Mesenchymal stem cell (in vitro differentiated cells and primary cell): ENCODE data around the gene SLC66A2.

Experiments
- DNase-seq: peaks from one replicate; pipeline ENCODE4 v3.0.0-alpha.2; 2013
- H2AFZ ChIP-seq: one replicate; pipeline ENCODE4 v1.6.1; 2013; ENCODE audit warnings: low read depth, mild to moderate bottlenecking, control low read depth, inconsistent platforms, low read length, moderate library complexity
- H2AK5ac ChIP-seq: 2 replicates; pipeline ENCODE4 v1.6.1; 2013; ENCODE audit warnings: low read length, moderate library complexity, mild to moderate bottlenecking, inconsistent platforms; ENCODE audit not compliant: severe bottlenecking
- H2BK120ac ChIP-seq: one replicate; pipeline ENCODE4 v1.6.1; 2013; ENCODE audit warnings: low read depth, mild to moderate bottlenecking, inconsistent platforms, low read length, moderate library complexity
- H2BK12ac ChIP-seq, 2 experiments: one replicate each; pipeline ENCODE4 v1.6.1; 2013; ENCODE audit warnings: inconsistent platforms in 2 of 2, low read length in 2 of 2, mild to moderate bottlenecking in 2 of 2, moderate library complexity in 2 of 2, control low read depth in 1 of 2
- H2BK15ac ChIP-seq: one replicate; pipeline ENCODE4 v1.6.1; 2013; ENCODE audit warnings: mild to moderate bottlenecking, low read depth, inconsistent platforms; ENCODE audit not compliant: poor library complexity, severe bottlenecking
- H2BK5ac ChIP-seq: 2 replicates; pipeline ENCODE4 v1.6.1; 2013; ENCODE audit warnings: low read depth, mild to moderate bottlenecking, low read length, control low read depth, inconsistent platforms; ENCODE audit not compliant: poor library complexity, severe bottlenecking
- H3K14ac ChIP-seq, 2 experiments: one replicate each; pipeline ENCODE4 v1.6.1; 2013; ENCODE audit warnings: inconsistent platforms in 2 of 2, low read length in 2 of 2, control low read depth in 1 of 2, mild to moderate bottlenecking in 1 of 2, moderate library complexity in 1 of 2
- H3K18ac ChIP-seq, 2 experiments: one replicate each; pipeline ENCODE4 v1.6.1; 2013; ENCODE audit warnings: inconsistent platforms in 2 of 2, low read length in 2 of 2, control low read depth in 1 of 2, low read depth in 1 of 2, mild to moderate bottlenecking in 1 of 2
- H3K23ac ChIP-seq, 2 experiments: one replicate each; pipeline ENCODE4 v1.6.1; 2013; ENCODE audit warnings: inconsistent platforms in 2 of 2, low read length in 2 of 2, mild to moderate bottlenecking in 2 of 2, moderate library complexity in 2 of 2, control low read depth in 1 of 2
- H3K27ac ChIP-seq: 2 replicates; pipeline ENCODE4 v1.5.1; 2013; ENCODE audit warnings: mild to moderate bottlenecking, moderate library complexity, low read length, control low read depth, inconsistent platforms; ENCODE audit not compliant: poor library complexity, severe bottlenecking
- H3K27me3 ChIP-seq, 2 experiments: 2 replicates each; pipeline versions ENCODE4 v1.6.1 to v1.7.0; 2013; ENCODE audit warnings: low read length in 2 of 2, mild to moderate bottlenecking in 2 of 2, moderate library complexity in 2 of 2, control low read depth in 1 of 2, inconsistent platforms in 1 of 2; ENCODE audit not compliant: control insufficient read depth in 1 of 2, insufficient read depth in 1 of 2
- H3K36me3 ChIP-seq, 2 experiments: 2 replicates each; pipeline versions ENCODE4 v1.6.1 to v1.7.0; 2013; ENCODE audit warnings: low read length in 2 of 2, control low read depth in 1 of 2, inconsistent platforms in 1 of 2, low read depth in 1 of 2, mild to moderate bottlenecking in 1 of 2; ENCODE audit not compliant: insufficient read depth in 2 of 2, control insufficient read depth in 1 of 2
- H3K4ac ChIP-seq, 2 experiments: one replicate each; pipeline ENCODE4 v1.6.1; 2013; ENCODE audit warnings: inconsistent platforms in 2 of 2, low read length in 2 of 2, mild to moderate bottlenecking in 2 of 2, moderate library complexity in 2 of 2, control low read depth in 1 of 2, low read depth in 1 of 2
- H3K4me1 ChIP-seq: 2 replicates; pipeline ENCODE4 v1.6.1; 2013; ENCODE audit warnings: low read depth, low read length, control low read depth; ENCODE audit not compliant: control insufficient read depth, insufficient read depth
- H3K4me2 ChIP-seq: 2 replicates; pipeline ENCODE4 v1.6.1; 2013; ENCODE audit warnings: low read length, mild to moderate bottlenecking, inconsistent platforms; ENCODE audit not compliant: poor library complexity, severe bottlenecking
- H3K4me3 ChIP-seq, 2 experiments: 2 replicates each; pipeline versions ENCODE4 v1.5.1 to v1.7.0; 2013; ENCODE audit warnings: low read length in 2 of 2, mild to moderate bottlenecking in 2 of 2, control low read depth in 1 of 2, low read depth in 1 of 2; ENCODE audit not compliant: insufficient read depth in 1 of 2
- H3K79me1 ChIP-seq: replicated peaks from 2 replicates; pipeline ENCODE4 v1.6.1; 2013; ENCODE audit warnings: mild to moderate bottlenecking, control low read depth, low read length, inconsistent platforms; ENCODE audit not compliant: poor library complexity, severe bottlenecking
- H3K9ac ChIP-seq: 2 replicates; pipeline ENCODE4 v1.7.0; 2013; ENCODE audit warnings: mild to moderate bottlenecking, low read length, moderate library complexity
- H3K9me3 ChIP-seq: 2 replicates; pipeline ENCODE4 v1.7.0; 2013; ENCODE audit warnings: mild to moderate bottlenecking, low read length; ENCODE audit not compliant: control insufficient read depth
- H4K8ac ChIP-seq: one replicate; pipeline ENCODE4 v1.6.1; 2013; ENCODE audit warnings: inconsistent platforms, mild to moderate bottlenecking, low read length, moderate library complexity
- H4K91ac ChIP-seq: one replicate; pipeline ENCODE4 v1.6.1; 2013; ENCODE audit warnings: mild to moderate bottlenecking, low read length, inconsistent platforms
- WGBS: methylation state at CpG from one replicate; pipeline ENCODE4 v1.1.7; 2013; ENCODE audit warnings: mixed read lengths; 5-methylcytosine and 5-hydroxymethylcytosine counted together

The SLC66A2 gene

DNA sequence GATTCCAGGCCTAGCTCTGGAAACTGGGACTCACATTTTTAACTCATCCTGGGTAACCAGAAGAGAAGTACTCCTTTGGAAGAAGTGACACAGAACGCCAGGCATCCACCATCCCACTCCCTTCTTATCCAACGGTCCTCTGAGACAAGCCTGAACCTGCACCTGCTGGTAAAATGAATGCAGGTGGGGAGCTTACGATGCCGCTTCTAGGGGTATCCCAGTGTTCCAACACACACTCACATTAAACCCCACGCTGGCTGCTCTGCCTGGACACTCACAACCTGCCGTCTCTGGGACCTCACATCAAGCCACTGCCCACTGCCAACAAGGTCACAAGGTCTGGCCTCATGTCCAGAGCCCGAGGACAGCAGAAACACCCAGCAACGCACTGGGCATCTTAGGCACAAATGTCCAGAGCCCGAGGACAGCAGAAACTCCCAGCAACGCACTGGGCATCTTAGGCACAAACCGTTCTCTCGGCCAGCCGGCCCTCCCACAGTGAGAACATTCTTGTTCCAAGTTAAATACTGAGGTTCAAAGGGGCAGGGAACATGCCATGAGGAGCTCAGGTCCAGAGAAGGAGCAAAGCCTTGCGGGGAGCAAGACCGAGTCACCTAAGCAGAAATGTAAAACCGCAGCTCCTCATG is 9.9 kb downstream of the SLC66A2 start:
- no peak for DNase-seq
- Histone ChIP-seq H2BK5ac (no peak overlapping the region), H3K27ac (no peak overlapping the region), H3K4me1 (peaks cover 16% of the 10 kb centered on the region), H4K91ac (no peak overlapping the region), H3K36me3 (peaks cover 48 to 58% of the 10 kb centered on the region in 2 experiments), H3K18ac (no peak overlapping the region), H3K27me3 (no peaks in the 10 kb centered on the region), H2BK15ac (no peak overlapping the region), H3K9ac (no peak overlapping the region), H3K4ac (no peak overlapping the region), H3K23ac (no peak overlapping the region), H2BK12ac (no peak overlapping the region), H2AK5ac (no peak overlapping the region), H3K4me2 (no peak overlapping the region), H3K4me3 (no peak overlapping the region), H3K14ac (no peak overlapping the region), H3K9me3 (no peaks in the 10 kb centered on the region), H3K79me1 (peaks cover 50% of the 10 kb centered on the region), H4K8ac (no peak overlapping the region), H2AFZ (no peak overlapping the region), H2BK120ac (no peak overlapping the region)
- WGBS: 97% methylated on average over 15 of the region's 16 CpGs

DNA sequence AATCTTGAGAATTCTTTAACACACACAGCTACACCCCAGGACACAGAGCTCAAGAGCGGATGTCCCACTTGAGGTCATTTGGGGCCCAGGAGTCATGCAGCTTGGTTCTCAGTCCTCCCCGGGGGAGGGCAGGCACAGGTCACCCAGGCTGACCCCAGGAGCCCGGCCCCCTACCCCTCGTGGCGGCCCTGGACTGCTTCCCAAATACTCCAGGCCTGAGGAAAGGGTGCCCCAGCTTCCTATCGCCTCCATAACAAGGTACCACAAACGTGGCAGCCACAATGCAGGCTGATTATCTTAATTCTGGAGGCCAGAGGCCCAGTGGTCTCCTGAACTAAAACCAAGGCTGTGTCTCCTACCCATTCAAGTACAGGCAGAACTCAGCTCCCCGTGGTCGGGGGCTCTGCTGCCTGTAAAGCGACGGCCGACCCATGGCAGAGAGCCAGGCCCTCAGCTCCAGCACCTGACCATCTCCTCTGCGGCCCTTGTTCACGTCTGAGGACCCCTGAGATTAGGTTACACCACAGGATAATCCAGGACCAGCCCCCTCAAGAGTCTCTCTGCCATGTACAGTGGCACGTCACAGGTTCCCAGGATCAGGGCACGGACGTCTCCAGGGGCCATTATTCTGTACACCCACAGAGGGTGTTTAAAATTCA is 10.5 kb downstream of the SLC66A2 start:
- 96% methylated on average over 17 of the region's 17 CpGs for WGBS

DNA sequence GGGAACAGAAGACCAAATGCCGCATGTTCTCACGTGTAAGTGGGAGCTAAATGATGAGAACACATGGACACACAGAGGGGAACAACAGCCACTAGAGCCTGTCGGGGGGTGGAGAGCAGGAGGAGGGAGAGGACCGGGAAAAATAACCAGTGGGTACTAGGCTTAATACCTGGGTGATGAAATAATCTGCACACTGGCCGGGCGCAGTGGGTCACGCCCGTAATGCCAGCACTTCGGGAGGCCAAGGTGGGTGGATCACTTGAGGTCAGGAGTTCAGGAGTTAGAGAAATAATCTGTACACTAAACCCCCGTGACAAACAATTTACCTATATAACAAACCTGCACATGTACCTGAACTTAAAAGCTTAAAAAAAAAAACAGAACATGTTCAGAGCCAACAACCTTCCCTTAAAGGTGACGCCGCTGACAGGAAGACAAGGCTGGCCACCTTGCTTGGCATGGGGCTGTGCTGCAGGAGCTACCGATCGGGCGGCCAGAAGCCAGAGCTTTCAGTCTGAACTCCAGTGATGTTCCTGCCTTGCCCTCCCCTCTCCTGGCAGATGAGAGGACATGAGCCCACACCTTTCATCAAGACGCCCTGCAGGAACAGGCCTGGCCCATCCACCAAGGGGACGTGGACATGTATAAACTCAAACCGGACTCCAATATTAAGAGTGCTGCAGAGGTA is 11.2 kb downstream of the SLC66A2 start:
- Histone ChIP-seq H2BK12ac (no peak overlapping the region), H2BK5ac (no peak overlapping the region), H3K4me2 (no peak overlapping the region), H3K9ac (no peak overlapping the region), H4K91ac (no peak overlapping the region), H2BK120ac (no peak overlapping the region), H3K4me3 (no peak overlapping the region), H3K23ac (no peak overlapping the region), H3K36me3 (peaks cover 58 to 62% of the 10 kb centered on the region in 2 experiments), H2AK5ac (no peak overlapping the region), H3K27ac (no peak overlapping the region), H4K8ac (no peak overlapping the region), H3K9me3 (peaks cover 5% of the 10 kb centered on the region), H2BK15ac (no peak overlapping the region), H3K18ac (no peak overlapping the region), H3K4me1 (peaks cover 16% of the 10 kb centered on the region), H3K79me1 (peaks cover 55% of the 10 kb centered on the region), H3K14ac (no peak overlapping the region), H3K4ac (no peak overlapping the region), H3K27me3 (no peaks in the 10 kb centered on the region), H2AFZ (no peak overlapping the region)
- no peak for DNase-seq
- 95% methylated on average over 18 of the region's 18 CpGs for WGBS

More for the DNA sequence above, 10.5 kb downstream of the SLC66A2 start:
- Histone ChIP-seq H4K91ac (no peak overlapping the region), H2AK5ac (no peak overlapping the region), H3K4me2 (no peak overlapping the region), H3K23ac (no peak overlapping the region), H4K8ac (no peak overlapping the region), H3K18ac (no peak overlapping the region), H3K4me1 (peaks cover 16% of the 10 kb centered on the region), H3K9ac (no peak overlapping the region), H2BK120ac (no peak overlapping the region), H2BK15ac (no peak overlapping the region), H3K79me1 (peaks cover 50% of the 10 kb centered on the region), H3K9me3 (no peaks in the 10 kb centered on the region), H3K27ac (no peak overlapping the region), H3K4ac (no peak overlapping the region), H2AFZ (no peak overlapping the region), H2BK12ac (no peak overlapping the region), H3K4me3 (no peak overlapping the region), H2BK5ac (no peak overlapping the region), H3K36me3 (peaks cover 51 to 61% of the 10 kb centered on the region in 2 experiments), H3K27me3 (no peaks in the 10 kb centered on the region), H3K14ac (no peak overlapping the region)
- DNase-seq: no peak

DNA sequence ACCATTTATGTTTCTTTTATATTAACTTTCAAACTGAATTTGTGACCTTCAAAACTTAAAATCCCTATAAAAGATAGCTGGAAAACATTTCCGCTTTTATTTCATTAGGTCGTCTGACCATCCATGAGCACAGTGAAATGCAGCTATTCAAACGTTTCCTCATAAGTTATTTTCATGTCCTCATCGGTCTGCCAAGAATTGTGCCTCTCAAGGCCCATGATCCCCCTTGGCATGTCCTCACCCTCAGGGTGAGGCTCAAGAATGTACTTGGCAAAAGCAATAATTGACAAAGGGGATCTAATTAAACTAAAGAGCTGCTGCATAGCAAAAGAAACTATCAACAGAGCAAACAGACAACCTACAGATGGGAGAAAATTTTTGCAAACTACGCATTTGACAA is 12.4 kb downstream of the SLC66A2 start:
- no peak overlapping the region for H2BK15ac ChIP-seq
- no peak overlapping the region for H4K91ac ChIP-seq
- H2AFZ ChIP-seq: no peak overlapping the region
- no peak overlapping the region for H3K9ac ChIP-seq
- DNase-seq: no peak
- no peak overlapping the region for H3K4me2 ChIP-seq
- no peak overlapping the region for H3K4ac ChIP-seq
- H3K18ac ChIP-seq: no peak overlapping the region
- peaks cover 58% of the 10 kb centered on the region for H3K79me1 ChIP-seq
- no peak overlapping the region for H3K14ac ChIP-seq
- H2BK12ac ChIP-seq: no peak overlapping the region
- H3K27ac ChIP-seq: no peak overlapping the region
- no peak overlapping the region for H2AK5ac ChIP-seq
- H2BK5ac ChIP-seq: no peak overlapping the region
- no peaks in the 10 kb centered on the region for H3K27me3 ChIP-seq
- H3K4me1 ChIP-seq: peaks cover 6% of the 10 kb centered on the region
- no peak overlapping the region for H2BK120ac ChIP-seq
- H4K8ac ChIP-seq: no peak overlapping the region
- H3K23ac ChIP-seq: no peak overlapping the region
- peaks cover 69 to 72% of the 10 kb centered on the region in 2 experiments for H3K36me3 ChIP-seq
- no peak overlapping the region for H3K4me3 ChIP-seq
- 92% methylated on average over 5 of the region's 5 CpGs for WGBS
- peaks cover 11% of the 10 kb centered on the region for H3K9me3 ChIP-seq
